Fibroblast of the aortic adventitia (primary cell): ENCODE data around the gene COPB2. TPM values are rescaled to one million over a fixed set of nuclear protein-coding genes. Genes with fewer than 3 reads are reported as not detected.

Experiments used
- DNase-seq: peaks from one replicate; pipeline ENCODE4 v3.0.0-alpha.2; 2010; ENCODE audit warnings: low read depth
- H3K4me3 ChIP-seq: 2 replicates; pipeline ENCODE4 v1.5.1; 2011; ENCODE audit warnings: low read depth, mild to moderate bottlenecking, control low read depth, low read length, moderate library complexity
- CTCF ChIP-seq: IDR thresholded peaks from 2 replicates; pipeline ENCODE4 v1.5.1; 2011; ENCODE audit warnings: mild to moderate bottlenecking, low read length, control low read depth, inconsistent platforms; ENCODE audit not compliant: insufficient read depth
- total RNA-seq: library from RNA; depleted of rRNA; stranded (reverse); fragments of >200 nt; gene quantifications from 2 replicates; pipeline ENCODE4 v1.2.3, GENCODE V29; 2012; ENCODE audit warnings: low replicate concordance

The COPB2 gene
- total RNA-seq, 1 donor, result 173 TPM

- no peak overlapping the region for H3K4me3 ChIP-seq
- no peak for DNase-seq
- no peak for TF ChIP-seq CTCF
These were observed 70.6 kb downstream of the COPB2 start for GRCh38 chr3:139318826-139319225.

- DNase-seq, result no peak
- no peak for TF ChIP-seq CTCF
- no peak overlapping the region for H3K4me3 ChIP-seq
These were observed 71.0 kb downstream of the COPB2 start for GRCh38 chr3:139318431-139318816.

- TF ChIP-seq CTCF, result no peak
- no peak overlapping the region for H3K4me3 ChIP-seq
- DNase-seq, result no peak
These were observed 71.6 kb downstream of the COPB2 start for GRCh38 chr3:139317660-139318430.

- TF ChIP-seq CTCF, result no peak
- no peak overlapping the region for H3K4me3 ChIP-seq
- no peak for DNase-seq
These were observed 72.2 kb downstream of the COPB2 start for GRCh38 chr3:139317215-139317614.

- H3K4me3 ChIP-seq, result no peak overlapping the region
- no peak for DNase-seq
- no peak for TF ChIP-seq CTCF
These were observed 75.5 kb downstream of the COPB2 start for GRCh38 chr3:139313921-139314320.

- DNase-seq, result peak; percentile 45
- H3K4me3 ChIP-seq, result no peak overlapping the region
- TF ChIP-seq CTCF, result no peak
These were observed 76.5 kb downstream of the COPB2 start for GRCh38 chr3:139312959-139313358.

- H3K4me3 ChIP-seq, result no peak overlapping the region
- TF ChIP-seq CTCF, result no peak
- no peak for DNase-seq
These were observed 77.0 kb downstream of the COPB2 start for GRCh38 chr3:139312416-139312815.
